Measurements from ENCODE around the gene ERMARD. TPM values are rescaled to one million over a fixed set of nuclear protein-coding genes. Genes with fewer than 3 reads are reported as not detected.

ERMARD gene
- total RNA-seq, 3 donors from 2014 or later: 16.6 to 25.2 (median 23.1) TPM

GRCh38 chr6:169722362-169723199, 28.8 kb upstream of the ERMARD start:
- ATAC-seq (peak; percentile 66), DNase-seq (peak; percentile 56 to 72 (median 58))

GRCh38 chr6:169723200-169723909, 28.1 kb upstream of the ERMARD start:
- no peaks in the 10 kb centered on the region for H3K9me3 ChIP-seq
- ATAC-seq (peak; percentile 56), DNase-seq (peak; percentile 67 to 84 (median 82))
- H3K36me3 ChIP-seq (ENCODE audit: low read depth): no peaks in the 10 kb centered on the region
- TF ChIP-seq CTCF (IDR thresholded peaks at IDR 0.05): no peak
- peaks cover 8% of the 10 kb centered on the region for H3K4me1 ChIP-seq (ENCODE audit: low read depth)
- intact Hi-C loops (cut with DNase I, micrococcal nuclease): no loop called here
- H3K4me3 ChIP-seq: peak overlapping the region; percentile 64

More at GRCh38 chr6:169722362-169723199, 28.8 kb upstream of the ERMARD start:
- peaks cover 8% of the 10 kb centered on the region for H3K4me1 ChIP-seq (ENCODE audit: low read depth)
- intact Hi-C loops (cut with DNase I, micrococcal nuclease): no loop called here
- H3K4me3 ChIP-seq: peak overlapping the region; percentile 64
- no peaks in the 10 kb centered on the region for H3K36me3 ChIP-seq (ENCODE audit: low read depth)
- no peak for TF ChIP-seq CTCF (IDR thresholded peaks at IDR 0.05)
- no peaks in the 10 kb centered on the region for H3K9me3 ChIP-seq

GRCh38 chr6:169723991-169724493, 27.4 kb upstream of the ERMARD start:
- intact Hi-C loops (cut with DNase I, micrococcal nuclease): no loop called here

GRCh38 chr6:169724494-169725124, 26.8 kb upstream of the ERMARD start, which contains the start of gene PHF10:
Gene PHF10 (minus strand): TSS chr6:169724500. CDS start chr6:169723931, 569 bp downstream.
- no peak for TF ChIP-seq CTCF (IDR thresholded peaks at IDR 0.05)
- intact Hi-C loops (cut with DNase I, micrococcal nuclease): no loop called here
- peak; percentile 63 for ATAC-seq
- Histone ChIP-seq H3K9me3 (no peaks in the 10 kb centered on the region), H3K4me3 (peak within 1 kb of the TSS; percentile 64), H3K36me3 (ENCODE audit: low read depth) (no peaks in the 10 kb centered on the region), H3K4me1 (ENCODE audit: low read depth) (peaks cover 8% of the 10 kb centered on the region)
- peak; percentile 50 to 76 (median 76) for DNase-seq

More at GRCh38 chr6:169723991-169724493, 27.4 kb upstream of the ERMARD start:
- no peaks in the 10 kb centered on the region for H3K9me3 ChIP-seq
- no peak for TF ChIP-seq CTCF (IDR thresholded peaks at IDR 0.05)
- no peaks in the 10 kb centered on the region for H3K36me3 ChIP-seq (ENCODE audit: low read depth)
- ATAC-seq: peak; percentile 46
- H3K4me3 ChIP-seq: peak overlapping the region; percentile 60
- H3K4me1 ChIP-seq (ENCODE audit: low read depth): peaks cover 8% of the 10 kb centered on the region
- DNase-seq: peak; percentile 39 to 66 (median 64)
